ENCODE results near the gene PIF1.

The PIF1 gene

DNA sequence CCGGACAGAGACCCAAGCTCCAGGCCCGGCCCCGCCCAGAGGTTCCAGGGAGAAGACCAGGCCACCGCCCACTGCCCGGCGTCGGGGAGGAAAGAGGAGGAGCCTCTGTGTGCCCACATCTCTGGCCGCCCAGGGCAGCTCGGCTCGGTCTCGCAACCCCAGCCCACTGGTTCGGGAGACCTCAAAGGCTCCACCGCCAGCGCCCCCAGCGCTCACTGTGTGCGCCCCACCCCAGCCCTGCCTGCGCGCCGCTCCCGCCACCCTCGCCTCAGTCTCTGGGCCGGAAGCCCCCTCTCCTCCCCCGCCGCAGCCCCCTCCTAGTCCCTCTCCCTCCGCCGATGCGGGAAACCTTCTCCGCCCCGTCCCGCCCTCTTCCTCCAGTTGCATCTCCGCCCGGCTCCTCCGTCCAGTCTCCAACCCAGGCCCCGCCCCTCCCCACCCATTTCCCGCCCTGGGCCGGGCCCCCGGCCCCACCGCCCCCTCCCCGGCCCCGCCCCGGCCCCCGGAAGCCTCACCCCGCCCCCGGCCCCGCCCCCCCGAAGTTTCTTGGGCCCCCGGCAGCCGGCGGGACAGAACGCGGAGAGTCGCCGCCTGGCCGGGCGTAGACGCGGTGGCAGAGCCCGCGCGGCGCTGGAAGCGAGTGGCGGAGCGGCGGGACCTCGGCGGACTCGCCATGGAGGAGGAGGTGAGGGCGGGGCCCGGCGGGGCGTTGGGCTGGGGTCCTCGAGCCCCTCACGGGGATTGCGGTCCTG, 16.1 kb upstream of the PIF1 start, which contains the start of gene PLEKHO2:
Gene PLEKHO2, plus strand, starts transcription at position 572 of the 752 bp plus-strand sequence. Its CDS starts 102 bp downstream, at position 674.
- Histone ChIP-seq H3K79me2 (ENCODE audit: insufficient read depth, low read length) (peaks cover 56% of the 10 kb centered on the region), H3K4me2 (ENCODE audit: low read depth, low read length, poor library complexity, severe bottlenecking) (peak within 1 kb of the TSS; percentile 99), H2AFZ (ENCODE audit: low read length) (peak within 1 kb of the TSS; percentile 80), H3K9me2 (replicated peaks; ENCODE audit: low read depth, low read length) (no peaks in the 10 kb centered on the region), H3F3A (ENCODE audit: low read depth) (peaks cover 6% of the 10 kb centered on the region; the same call in 1 of the 2 replicates), H3K27me3 (ENCODE audit: insufficient read depth, low read length, poor library complexity, severe bottlenecking) (no peaks in the 10 kb centered on the region), H3K36me3 (ENCODE audit: insufficient read depth, low read length) (no peaks in the 10 kb centered on the region), H4K20me1 (ENCODE audit: insufficient read depth, low read length, poor library complexity, severe bottlenecking) (peaks cover 35% of the 10 kb centered on the region), H3K4me1 (ENCODE audit: insufficient read depth, low read length, poor library complexity, severe bottlenecking) (peaks cover 72% of the 10 kb centered on the region), H3K9ac (ENCODE audit: low read depth, low read length, poor library complexity, severe bottlenecking) (peak within 1 kb of the TSS; percentile 95), H3K4me3 (ENCODE audit: low read length, poor library complexity, severe bottlenecking) (peak within 1 kb of the TSS; percentile 95), H3K9me3 (ENCODE audit: insufficient read depth, low read depth, low read length) (no peaks in the 10 kb centered on the region)
- TF ChIP-seq EZH2phosphoT487 (IDR thresholded peaks at IDR 0.05; ENCODE audit: borderline replicate concordance): no peak
- TF ChIP-seq, protein P1, sequence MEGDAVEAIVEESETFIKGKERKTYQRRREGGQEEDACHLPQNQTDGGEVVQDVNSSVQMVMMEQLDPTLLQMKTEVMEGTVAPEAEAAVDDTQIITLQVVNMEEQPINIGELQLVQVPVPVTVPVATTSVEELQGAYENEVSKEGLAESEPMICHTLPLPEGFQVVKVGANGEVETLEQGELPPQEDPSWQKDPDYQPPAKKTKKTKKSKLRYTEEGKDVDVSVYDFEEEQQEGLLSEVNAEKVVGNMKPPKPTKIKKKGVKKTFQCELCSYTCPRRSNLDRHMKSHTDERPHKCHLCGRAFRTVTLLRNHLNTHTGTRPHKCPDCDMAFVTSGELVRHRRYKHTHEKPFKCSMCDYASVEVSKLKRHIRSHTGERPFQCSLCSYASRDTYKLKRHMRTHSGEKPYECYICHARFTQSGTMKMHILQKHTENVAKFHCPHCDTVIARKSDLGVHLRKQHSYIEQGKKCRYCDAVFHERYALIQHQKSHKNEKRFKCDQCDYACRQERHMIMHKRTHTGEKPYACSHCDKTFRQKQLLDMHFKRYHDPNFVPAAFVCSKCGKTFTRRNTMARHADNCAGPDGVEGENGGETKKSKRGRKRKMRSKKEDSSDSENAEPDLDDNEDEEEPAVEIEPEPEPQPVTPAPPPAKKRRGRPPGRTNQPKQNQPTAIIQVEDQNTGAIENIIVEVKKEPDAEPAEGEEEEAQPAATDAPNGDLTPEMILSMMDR (conservative IDR thresholded peaks at IDR 0.05; ENCODE audit: low read length): peak; percentile 43

DNA sequence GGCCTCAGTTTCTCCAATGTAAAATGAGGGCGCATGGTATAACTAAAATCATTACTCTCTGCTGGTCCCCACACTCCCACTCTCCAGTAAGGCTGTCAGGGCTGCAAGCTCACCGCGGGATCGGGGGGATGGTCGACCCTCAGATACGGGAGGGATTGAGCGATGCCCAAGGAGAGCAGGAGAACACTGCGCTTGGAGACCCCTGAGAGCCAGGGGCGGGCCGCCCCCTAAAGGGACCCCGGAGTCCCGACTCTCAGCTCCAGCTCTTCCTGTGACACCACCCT, 15.6 kb upstream of the PIF1 start:
- TF ChIP-seq, protein P1 (conservative IDR thresholded peaks at IDR 0.05; ENCODE audit: low read length): no peak
- TF ChIP-seq EZH2phosphoT487 (IDR thresholded peaks at IDR 0.05; ENCODE audit: borderline replicate concordance): no peak
- Histone ChIP-seq H3K27me3 (ENCODE audit: insufficient read depth, low read length, poor library complexity, severe bottlenecking) (no peaks in the 10 kb centered on the region), H3F3A (ENCODE audit: low read depth) (peaks cover 6% of the 10 kb centered on the region; the same call in 1 of the 2 replicates), H4K20me1 (ENCODE audit: insufficient read depth, low read length, poor library complexity, severe bottlenecking) (peaks cover 31% of the 10 kb centered on the region), H3K4me2 (ENCODE audit: low read depth, low read length, poor library complexity, severe bottlenecking) (peak overlapping the region; percentile 99), H3K9me2 (replicated peaks; ENCODE audit: low read depth, low read length) (no peaks in the 10 kb centered on the region), H3K4me1 (ENCODE audit: insufficient read depth, low read length, poor library complexity, severe bottlenecking) (peaks cover 72% of the 10 kb centered on the region), H3K36me3 (ENCODE audit: insufficient read depth, low read length) (no peaks in the 10 kb centered on the region), H3K4me3 (ENCODE audit: low read length, poor library complexity, severe bottlenecking) (peak overlapping the region; percentile 90), H2AFZ (ENCODE audit: low read length) (peak overlapping the region; percentile 80), H3K79me2 (ENCODE audit: insufficient read depth, low read length) (peaks cover 50% of the 10 kb centered on the region), H3K9ac (ENCODE audit: low read depth, low read length, poor library complexity, severe bottlenecking) (peak overlapping the region; percentile 92), H3K9me3 (ENCODE audit: insufficient read depth, low read depth, low read length) (no peaks in the 10 kb centered on the region)

DNA sequence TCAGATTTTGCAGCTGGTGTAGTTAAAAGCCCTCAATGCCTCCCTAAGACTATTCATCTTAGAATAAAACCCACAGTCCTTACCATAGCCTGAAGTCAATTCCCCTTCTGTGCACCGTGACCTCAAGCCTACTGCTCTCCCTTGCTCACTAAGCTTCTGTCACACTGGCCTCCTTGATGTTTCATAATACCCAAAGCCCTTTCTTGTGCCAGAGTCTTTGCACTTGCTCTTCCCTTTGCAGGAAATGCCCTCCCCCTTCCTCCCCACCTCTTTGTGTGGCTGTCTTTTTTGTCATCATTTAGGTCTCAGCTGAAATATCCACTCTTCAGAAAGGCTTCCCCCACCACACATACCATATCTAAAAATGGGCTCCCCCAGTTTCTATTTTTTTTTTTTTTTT, 12.1 kb upstream of the PIF1 start:
- Histone ChIP-seq H3K4me3 (ENCODE audit: low read length, poor library complexity, severe bottlenecking) (peak overlapping the region; percentile 1), H3F3A (ENCODE audit: low read depth) (peaks cover 6% of the 10 kb centered on the region; the same call in 1 of the 2 replicates), H3K4me1 (ENCODE audit: insufficient read depth, low read length, poor library complexity, severe bottlenecking) (peaks cover 44% of the 10 kb centered on the region), H3K79me2 (ENCODE audit: insufficient read depth, low read length) (peaks cover 15% of the 10 kb centered on the region), H3K27me3 (ENCODE audit: insufficient read depth, low read length, poor library complexity, severe bottlenecking) (no peaks in the 10 kb centered on the region), H2AFZ (ENCODE audit: low read length) (no peak overlapping the region), H3K4me2 (ENCODE audit: low read depth, low read length, poor library complexity, severe bottlenecking) (peak overlapping the region; percentile 43), H3K9me3 (ENCODE audit: insufficient read depth, low read depth, low read length) (no peaks in the 10 kb centered on the region), H3K36me3 (ENCODE audit: insufficient read depth, low read length) (no peaks in the 10 kb centered on the region), H3K9me2 (replicated peaks; ENCODE audit: low read depth, low read length) (no peaks in the 10 kb centered on the region), H4K20me1 (ENCODE audit: insufficient read depth, low read length, poor library complexity, severe bottlenecking) (peaks cover 1% of the 10 kb centered on the region), H3K9ac (ENCODE audit: low read depth, low read length, poor library complexity, severe bottlenecking) (peak overlapping the region; percentile 7)
- TF ChIP-seq, protein P1 (conservative IDR thresholded peaks at IDR 0.05; ENCODE audit: low read length): no peak
- no peak for TF ChIP-seq EZH2phosphoT487 (IDR thresholded peaks at IDR 0.05; ENCODE audit: borderline replicate concordance)

All from Loucy (cell line).